ENCODE results near the gene BROX.
"Not testable (repeated sequence)": the region's sequence is repeated elsewhere in the genome, so short reads cannot be mapped to it uniquely, and the experiment has no call there.

BROX gene

DNA sequence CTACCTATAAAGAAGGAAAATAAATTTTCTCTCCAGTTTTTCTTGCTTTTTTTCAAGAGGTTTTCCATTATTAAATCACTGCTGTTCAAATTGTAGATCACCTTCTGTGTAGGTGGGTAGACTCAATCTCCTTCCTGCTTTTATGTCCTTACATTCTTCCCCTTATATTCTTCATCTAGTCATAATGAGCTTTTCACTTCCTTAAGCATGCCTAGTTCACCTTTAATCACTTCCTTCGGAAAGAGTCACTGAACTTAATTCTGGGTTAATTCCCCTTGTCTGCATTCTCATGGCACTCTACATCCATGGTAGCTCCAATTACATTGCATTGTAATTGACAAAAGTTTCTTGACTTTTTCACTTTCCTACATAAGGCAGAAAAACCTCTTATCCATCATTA is 18.5 kb downstream of the BROX start:
- no peak overlapping the region for H3K4me3 ChIP-seq (ENCODE audit: low read depth, low read length)
- no peak for TF ChIP-seq CTCF (IDR thresholded peaks at IDR 0.05; ENCODE audit: borderline replicate concordance, insufficient read depth, low read depth, low read length)

- H3K4me3 ChIP-seq (ENCODE audit: low read depth, low read length), result no peak overlapping the region
- TF ChIP-seq CTCF (IDR thresholded peaks at IDR 0.05; ENCODE audit: borderline replicate concordance, insufficient read depth, low read depth, low read length), result no peak
Observed at GRCh38 chr1:222732216-222733159, 20.1 kb downstream of the BROX start.

GRCh38 chr1:222734740-222735139 is 22.4 kb downstream of the BROX start:
- no peak for TF ChIP-seq CTCF (IDR thresholded peaks at IDR 0.05; ENCODE audit: borderline replicate concordance, insufficient read depth, low read depth, low read length)
- H3K4me3 ChIP-seq (ENCODE audit: low read depth, low read length), result no peak overlapping the region

DNA sequence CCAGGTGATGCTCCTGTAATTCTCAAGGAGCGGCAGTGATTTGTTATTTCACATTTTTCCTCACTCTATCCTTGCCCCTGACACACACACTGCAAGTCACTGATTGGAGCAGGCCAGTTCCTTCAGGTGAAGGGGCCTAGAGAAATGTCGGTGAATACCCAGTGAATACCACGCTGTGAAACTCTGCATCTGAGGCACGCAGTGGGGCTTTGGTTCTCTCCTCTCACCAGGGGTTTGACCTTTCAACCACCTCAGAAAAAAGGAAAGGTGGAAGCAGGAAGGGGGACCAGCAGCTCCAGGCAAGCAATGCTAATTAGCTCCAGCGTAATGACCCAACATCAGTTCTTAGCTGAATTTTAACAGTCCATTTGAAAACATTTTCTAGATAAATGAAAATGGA is 24.1 kb downstream of the BROX start:
- no peak for TF ChIP-seq CTCF (IDR thresholded peaks at IDR 0.05; ENCODE audit: borderline replicate concordance, insufficient read depth, low read depth, low read length)
- H3K4me3 ChIP-seq (ENCODE audit: low read depth, low read length), result no peak overlapping the region

GRCh38 chr1:222736972-222737371 is 24.6 kb downstream of the BROX start, which contains the start of gene FAM177B:
TSS of gene FAM177B (plus strand) at chr1:222737202. CDS start at chr1:222746546, 9,344 bp downstream.
- no peak for TF ChIP-seq CTCF (IDR thresholded peaks at IDR 0.05; ENCODE audit: borderline replicate concordance, insufficient read depth, low read depth, low read length)
- no peak within 1 kb of the TSS for H3K4me3 ChIP-seq (ENCODE audit: low read depth, low read length)

DNA sequence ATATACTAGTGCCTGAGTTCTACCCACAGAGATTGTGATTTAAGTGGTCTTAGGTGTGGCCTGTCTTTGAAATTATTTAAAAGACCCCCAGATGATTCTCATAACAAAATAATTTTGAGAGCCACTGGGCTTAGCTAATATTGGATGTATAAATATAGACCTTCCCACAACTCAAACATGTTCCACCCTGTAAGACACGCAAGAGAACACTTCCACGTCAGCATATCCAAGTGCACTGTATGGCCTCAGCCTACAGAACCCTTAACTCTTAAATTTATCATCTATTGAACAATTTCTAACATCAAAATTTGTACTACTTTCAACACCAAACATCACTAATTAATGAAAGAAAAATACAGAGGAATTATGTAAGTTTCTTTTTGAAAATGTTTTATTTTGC is 27.1 kb downstream of the BROX start:
- no peak for TF ChIP-seq CTCF (IDR thresholded peaks at IDR 0.05; ENCODE audit: borderline replicate concordance, insufficient read depth, low read depth, low read length)

GRCh38 chr1:222739929-222740328 is 27.6 kb downstream of the BROX start:
- no peak overlapping the region for H3K4me3 ChIP-seq (ENCODE audit: low read depth, low read length)
- TF ChIP-seq CTCF (IDR thresholded peaks at IDR 0.05; ENCODE audit: borderline replicate concordance, insufficient read depth, low read depth, low read length), result no peak

More for the DNA sequence above, 27.1 kb downstream of the BROX start:
- H3K4me3 ChIP-seq (ENCODE audit: low read depth, low read length), result no peak overlapping the region

DNA sequence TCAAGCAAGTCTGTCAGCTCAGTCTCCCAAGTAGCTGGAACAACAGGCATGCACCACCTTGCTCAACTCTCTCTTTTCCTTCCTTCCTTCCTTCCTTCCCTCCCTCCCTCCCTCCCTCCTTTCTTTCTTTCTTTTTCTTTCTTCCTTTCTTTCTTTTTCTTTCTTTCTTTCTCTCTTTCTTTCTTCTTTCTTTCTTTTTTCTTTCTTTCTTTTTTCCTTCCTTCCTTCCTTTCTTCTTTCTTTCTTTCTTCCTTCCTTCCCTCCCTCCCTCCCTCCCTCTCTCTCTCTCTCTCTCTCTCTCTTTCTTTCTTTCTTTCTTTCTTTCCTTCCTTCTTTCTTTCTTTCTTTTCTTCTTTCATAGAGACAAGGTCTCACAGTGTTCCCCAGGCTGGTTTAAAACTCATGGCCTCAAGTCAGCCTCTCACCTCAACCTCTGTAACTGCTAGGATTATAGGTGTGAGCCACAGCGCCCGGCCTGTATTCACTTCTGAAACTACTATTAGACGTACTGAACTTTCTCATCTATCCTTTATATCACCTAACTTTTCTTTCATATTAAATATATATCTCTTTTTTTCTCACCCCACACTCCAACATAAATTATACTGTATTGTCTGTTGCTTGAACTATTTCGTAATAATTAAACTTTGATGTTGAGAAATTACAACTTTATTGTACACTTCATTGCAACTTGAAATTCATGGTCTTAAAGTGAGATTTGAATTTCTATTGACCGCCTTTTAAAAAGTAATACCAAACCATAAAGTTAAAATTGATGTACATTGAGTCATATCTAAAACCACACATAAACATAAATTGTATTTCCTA is 29.5 kb downstream of the BROX start:
- not testable (repeated sequence) for H3K4me3 ChIP-seq (ENCODE audit: low read depth, low read length)
